HFF-Myc (cell line): ENCODE measurements around the gene MYH7B.

ENCODE experiments used
- DNase-seq: peaks from one replicate; pipeline ENCODE4 v3.0.0-alpha.2; 2011; ENCODE audit warnings: low read depth; ENCODE audit errors: extremely low read depth
- H3K4me3 ChIP-seq: replicated peaks from 2 replicates; pipeline ENCODE4 v1.5.1; 2011; ENCODE audit warnings: low read depth, mild to moderate bottlenecking, control low read depth, low read length
- TF ChIP-seq, protein P1 (sequence below): IDR thresholded peaks from 2 replicates; pipeline ENCODE4 v1.5.1; 2012; ENCODE audit warnings: mild to moderate bottlenecking, low read depth, low read length, control low read depth; ENCODE audit errors: missing control alignments

MYH7B gene

GRCh38 chr20:34971561-34972235 is 16.0 kb downstream of the MYH7B start:
- TF ChIP-seq, protein P1, sequence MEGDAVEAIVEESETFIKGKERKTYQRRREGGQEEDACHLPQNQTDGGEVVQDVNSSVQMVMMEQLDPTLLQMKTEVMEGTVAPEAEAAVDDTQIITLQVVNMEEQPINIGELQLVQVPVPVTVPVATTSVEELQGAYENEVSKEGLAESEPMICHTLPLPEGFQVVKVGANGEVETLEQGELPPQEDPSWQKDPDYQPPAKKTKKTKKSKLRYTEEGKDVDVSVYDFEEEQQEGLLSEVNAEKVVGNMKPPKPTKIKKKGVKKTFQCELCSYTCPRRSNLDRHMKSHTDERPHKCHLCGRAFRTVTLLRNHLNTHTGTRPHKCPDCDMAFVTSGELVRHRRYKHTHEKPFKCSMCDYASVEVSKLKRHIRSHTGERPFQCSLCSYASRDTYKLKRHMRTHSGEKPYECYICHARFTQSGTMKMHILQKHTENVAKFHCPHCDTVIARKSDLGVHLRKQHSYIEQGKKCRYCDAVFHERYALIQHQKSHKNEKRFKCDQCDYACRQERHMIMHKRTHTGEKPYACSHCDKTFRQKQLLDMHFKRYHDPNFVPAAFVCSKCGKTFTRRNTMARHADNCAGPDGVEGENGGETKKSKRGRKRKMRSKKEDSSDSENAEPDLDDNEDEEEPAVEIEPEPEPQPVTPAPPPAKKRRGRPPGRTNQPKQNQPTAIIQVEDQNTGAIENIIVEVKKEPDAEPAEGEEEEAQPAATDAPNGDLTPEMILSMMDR, result no peak
- DNase-seq, result no peak

DNA sequence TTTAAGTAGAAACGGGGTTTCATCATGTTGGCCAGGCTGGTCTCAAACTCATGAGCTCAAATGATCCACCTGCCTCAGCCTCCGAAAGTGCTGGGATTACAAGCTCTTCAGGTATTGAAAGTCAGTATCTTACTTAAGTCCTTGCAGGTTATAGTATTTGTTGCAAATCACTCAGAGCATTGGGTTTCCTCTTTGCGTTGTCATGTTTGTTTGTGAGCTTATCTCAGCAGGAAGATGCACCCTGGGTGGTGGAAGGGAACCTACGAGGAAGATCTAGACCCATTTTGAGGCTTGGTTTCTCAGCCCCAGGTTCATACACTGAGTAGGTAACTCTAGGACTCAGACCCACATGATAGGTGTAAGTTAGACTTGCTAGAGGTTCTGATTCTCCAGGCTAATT is 18.6 kb downstream of the MYH7B start:
- no peak for DNase-seq
- no peak overlapping the region for H3K4me3 ChIP-seq
- TF ChIP-seq, protein P1, result no peak

More at GRCh38 chr20:34971561-34972235, 16.0 kb downstream of the MYH7B start:
- H3K4me3 ChIP-seq, result no peak overlapping the region

DNA sequence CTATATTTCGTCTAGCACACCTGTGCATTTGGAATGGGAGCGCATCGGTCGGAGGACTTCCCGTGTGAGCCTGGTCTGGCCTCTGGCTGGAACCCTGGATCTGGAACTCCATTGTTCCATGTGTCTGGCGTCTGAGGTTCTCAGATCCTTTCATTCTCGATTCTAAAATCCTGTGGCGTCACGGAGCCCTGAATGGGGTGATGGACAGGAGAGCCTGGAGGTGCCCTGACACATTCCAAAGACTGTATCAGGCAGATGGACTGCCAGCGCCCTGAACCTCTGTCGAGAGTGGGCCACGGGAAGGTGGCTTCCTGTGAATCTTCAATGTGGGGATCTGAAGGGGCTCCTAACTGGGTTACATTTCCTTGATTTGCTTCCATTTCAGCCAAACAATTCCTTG is 20.6 kb downstream of the MYH7B start:
- no peak for DNase-seq
- TF ChIP-seq, protein P1, result no peak
- H3K4me3 ChIP-seq, result no peak overlapping the region

- DNase-seq, result no peak
- TF ChIP-seq, protein P1, result no peak
- H3K4me3 ChIP-seq, result no peak overlapping the region
Observed at GRCh38 chr20:34977365-34978091, 21.9 kb downstream of the MYH7B start.

- no peak for DNase-seq
- H3K4me3 ChIP-seq, result no peak overlapping the region
- TF ChIP-seq, protein P1, result no peak
Observed at GRCh38 chr20:34978092-34978744, 22.6 kb downstream of the MYH7B start.

GRCh38 chr20:34979366-34980153 is 23.9 kb downstream of the MYH7B start:
- no peak for DNase-seq
- H3K4me3 ChIP-seq, result no peak overlapping the region

More at GRCh38 chr20:34979366-34980153, 23.9 kb downstream of the MYH7B start:
- TF ChIP-seq, protein P1, result no peak
